ENCODE data around the gene CCDC149. TPM values are rescaled to one million over a fixed set of nuclear protein-coding genes. Genes with fewer than 3 reads are reported as not detected.

Gene CCDC149
- total and polyA plus RNA-seq, 7 donors: 2.1 to 10.8 (median 7.8) TPM

GRCh38 chr4:24770032-24770584 lies 142.7 kb downstream of the CCDC149 start:
- Histone ChIP-seq H3K4me1 (peaks cover 7% of the 10 kb centered on the region), H3K27ac (no peak overlapping the region), H3K27me3 (ENCODE audit: insufficient read depth in 3 of 3, low read length in 2 of 3) (no peaks in the 10 kb centered on the region), H3K4me3 (no peak overlapping the region), H3K9me3 (no peaks in the 10 kb centered on the region), H3K36me3 (ENCODE audit: insufficient read depth in 1 of 2, low read depth in 1 of 2) (no peaks in the 10 kb centered on the region)
- WGBS, 3 donors: 78 to 87% (median 84%) methylated on average over 3 of the region's 3 CpGs
- intact Hi-C loops (cut with DNase I): no loop called here
- ATAC-seq (peak in 2 of 4 donors; percentile 19 to 38), DNase-seq (no peak)
- TF ChIP-seq CTCF (IDR thresholded peaks at IDR 0.05): no peak

GRCh38 chr4:24769571-24769970 lies 143.3 kb downstream of the CCDC149 start:
- Histone ChIP-seq H3K27ac (no peak overlapping the region), H3K4me1 (peaks cover 10% of the 10 kb centered on the region), H3K27me3 (ENCODE audit: insufficient read depth in 3 of 3, low read length in 2 of 3) (no peaks in the 10 kb centered on the region), H3K9me3 (no peaks in the 10 kb centered on the region), H3K36me3 (ENCODE audit: insufficient read depth in 1 of 2, low read depth in 1 of 2) (no peaks in the 10 kb centered on the region), H3K4me3 (no peak overlapping the region)
- intact Hi-C loops (cut with DNase I): no loop called here
- 74 to 83% (median 82%) methylated on average over 2 of the region's 2 CpGs for WGBS, 3 donors
- ATAC-seq: no peak
- TF ChIP-seq CTCF (IDR thresholded peaks at IDR 0.05): no peak
- no peak for DNase-seq

GRCh38 chr4:24768604-24769003 lies 144.2 kb downstream of the CCDC149 start:
- ATAC-seq: no peak
- DNase-seq: no peak
- Histone ChIP-seq H3K27me3 (ENCODE audit: insufficient read depth in 3 of 3, low read length in 2 of 3) (no peaks in the 10 kb centered on the region), H3K36me3 (ENCODE audit: insufficient read depth in 1 of 2, low read depth in 1 of 2) (no peaks in the 10 kb centered on the region), H3K27ac (no peak overlapping the region), H3K9me3 (no peaks in the 10 kb centered on the region), H3K4me1 (peaks cover 16% of the 10 kb centered on the region), H3K4me3 (no peak overlapping the region)
- no peak for TF ChIP-seq CTCF (IDR thresholded peaks at IDR 0.05)
- intact Hi-C loops (cut with DNase I): no loop called here

- ATAC-seq (no peak), DNase-seq (no peak)
- 78 to 86% (median 79%) methylated on average over 5 of the region's 5 CpGs for WGBS, 3 donors
- Histone ChIP-seq H3K4me1 (peaks cover 19% of the 10 kb centered on the region), H3K36me3 (ENCODE audit: insufficient read depth in 1 of 2, low read depth in 1 of 2) (no peaks in the 10 kb centered on the region), H3K4me3 (no peak overlapping the region), H3K27ac (no peak overlapping the region), H3K9me3 (no peaks in the 10 kb centered on the region), H3K27me3 (ENCODE audit: insufficient read depth in 3 of 3, low read length in 2 of 3) (no peaks in the 10 kb centered on the region)
- TF ChIP-seq CTCF (IDR thresholded peaks at IDR 0.05): no peak
- intact Hi-C loops (cut with DNase I): no loop called here
Observed at GRCh38 chr4:24768006-24768405, 144.8 kb downstream of the CCDC149 start.

- no peak for TF ChIP-seq CTCF (IDR thresholded peaks at IDR 0.05)
- Histone ChIP-seq H3K27ac (peak overlapping the region; percentile 53), H3K4me3 (no peak overlapping the region), H3K4me1 (peaks cover 22% of the 10 kb centered on the region), H3K9me3 (no peaks in the 10 kb centered on the region), H3K27me3 (ENCODE audit: insufficient read depth in 3 of 3, low read length in 2 of 3) (no peaks in the 10 kb centered on the region), H3K36me3 (ENCODE audit: insufficient read depth in 1 of 2, low read depth in 1 of 2) (no peaks in the 10 kb centered on the region)
- 36 to 74% (median 45%) methylated on average over 4 of the region's 4 CpGs for WGBS, 3 donors
- peak in 1 of 2 donors; percentile 50 for DNase-seq
- peak; percentile 65 to 84 (median 80) for ATAC-seq
- intact Hi-C loops (cut with DNase I): no loop called here
Observed at GRCh38 chr4:24765376-24765988, 147.4 kb downstream of the CCDC149 start.

Measured in psoas muscle (tissue), 8 donors.